HG02973 (cell line): ENCODE measurements around the gene SPHK2.

Experiments used
- ATAC-seq: cut with Tn5 transposase; IDR thresholded peaks from one replicate; pipeline ENCODE4 v1.9.1; 2021; ENCODE audit warnings: moderate library complexity; ENCODE audit not compliant: unreplicated experiment

The SPHK2 gene

DNA sequence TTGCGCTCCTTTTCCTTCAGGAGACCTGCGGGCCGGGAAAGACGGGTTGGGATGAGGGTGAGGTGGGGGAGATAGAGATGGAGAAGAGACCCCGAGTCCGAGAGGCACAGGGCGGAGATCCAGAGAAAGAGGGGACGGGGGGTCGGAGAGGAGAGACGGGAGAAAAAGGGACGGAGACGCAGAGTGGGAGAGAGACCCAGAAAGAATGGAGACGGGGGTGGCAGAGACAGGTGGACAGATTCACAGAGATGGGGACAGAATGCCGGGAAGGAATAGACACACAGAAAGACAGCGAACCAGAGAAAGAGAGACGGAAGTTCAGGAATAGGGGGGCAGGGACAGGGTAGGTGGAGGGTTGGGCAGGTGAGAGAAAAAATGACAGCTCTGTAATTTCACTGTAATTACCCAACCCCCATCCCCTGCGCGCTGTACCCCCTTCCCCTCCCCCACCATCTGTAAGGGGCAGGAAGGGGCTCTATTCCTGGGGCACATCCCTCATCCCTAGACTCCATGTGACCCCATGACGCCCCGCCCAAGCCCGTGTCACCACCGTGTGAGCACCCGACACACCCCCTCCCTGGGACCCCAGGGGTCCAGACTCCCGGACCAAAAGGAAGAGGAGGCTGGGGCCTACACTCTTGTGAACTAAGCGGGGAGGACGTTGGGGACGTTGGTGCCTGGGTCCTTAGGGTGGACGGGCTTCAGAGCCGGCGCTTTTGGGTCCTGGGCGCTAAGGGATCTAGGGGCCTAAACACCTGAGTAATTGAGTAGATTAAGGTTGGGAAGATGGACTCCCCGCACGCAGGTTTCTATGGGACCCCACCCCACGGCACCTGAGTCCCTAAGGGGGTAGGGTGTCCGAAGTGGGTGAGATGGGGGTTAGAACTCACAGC, 16.9 kb downstream of the SPHK2 start:
- ATAC-seq: no peak

DNA sequence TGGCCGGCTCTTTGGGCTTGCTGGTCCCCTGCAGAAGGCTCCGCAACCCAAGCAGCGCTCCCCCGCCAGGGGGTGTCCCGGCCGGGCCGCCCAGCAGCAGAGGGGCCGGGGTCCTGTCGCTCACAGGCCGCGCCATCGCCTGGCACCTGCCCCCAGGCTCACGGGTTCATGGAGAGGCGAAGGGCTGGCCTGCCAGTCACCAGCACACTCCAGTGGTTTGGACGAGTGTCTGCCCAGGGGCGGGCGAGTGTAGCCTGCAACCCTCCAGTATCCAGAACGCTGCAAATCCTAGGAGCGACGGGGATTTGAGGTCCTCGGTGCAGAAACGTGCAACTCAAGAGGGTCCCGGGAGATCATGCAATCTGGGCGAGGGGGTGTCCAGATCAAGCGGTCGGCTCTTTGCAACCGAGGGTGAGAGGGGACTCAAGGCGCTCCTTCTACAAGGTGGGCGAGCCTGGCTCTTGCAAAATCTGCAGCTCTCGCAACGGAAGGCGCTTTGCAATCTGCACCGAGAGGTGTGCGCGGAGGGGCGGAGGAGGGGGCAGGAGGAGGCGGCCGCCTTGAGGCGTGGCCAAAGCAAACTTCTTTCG, 17.6 kb downstream of the SPHK2 start, which contains the start of gene DBP:
Gene DBP, minus strand, starts transcription at position 521 of the 590 bp plus-strand sequence. Its CDS starts 385 bp downstream, at position 136.
- peak; percentile 1 for ATAC-seq

DNA sequence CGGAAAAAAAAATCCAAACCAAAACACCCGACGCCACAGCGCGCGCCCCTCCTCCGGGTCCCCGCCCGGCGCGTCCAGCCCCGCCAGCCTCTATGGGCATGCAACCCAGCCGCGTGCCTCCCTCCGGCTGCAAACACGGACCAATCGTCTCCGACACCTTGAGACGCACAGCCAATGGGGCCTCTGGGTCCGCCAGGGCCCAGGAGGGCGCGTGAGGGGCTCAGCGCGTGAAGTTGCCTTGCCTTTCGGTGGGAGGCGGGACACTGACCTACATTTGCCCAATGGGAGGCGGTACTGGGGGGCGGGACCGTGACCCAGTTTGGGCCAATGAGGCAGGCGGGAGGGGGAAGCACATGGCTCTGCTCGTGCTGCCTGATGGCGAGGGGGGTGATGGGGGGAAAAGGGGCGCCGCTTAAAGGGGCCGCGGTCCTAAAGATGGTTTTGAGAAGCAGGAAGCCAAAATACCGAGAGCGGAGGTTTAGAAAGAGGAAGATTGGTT, 18.2 kb downstream of the SPHK2 start:
- peak; percentile 54 for ATAC-seq

DNA sequence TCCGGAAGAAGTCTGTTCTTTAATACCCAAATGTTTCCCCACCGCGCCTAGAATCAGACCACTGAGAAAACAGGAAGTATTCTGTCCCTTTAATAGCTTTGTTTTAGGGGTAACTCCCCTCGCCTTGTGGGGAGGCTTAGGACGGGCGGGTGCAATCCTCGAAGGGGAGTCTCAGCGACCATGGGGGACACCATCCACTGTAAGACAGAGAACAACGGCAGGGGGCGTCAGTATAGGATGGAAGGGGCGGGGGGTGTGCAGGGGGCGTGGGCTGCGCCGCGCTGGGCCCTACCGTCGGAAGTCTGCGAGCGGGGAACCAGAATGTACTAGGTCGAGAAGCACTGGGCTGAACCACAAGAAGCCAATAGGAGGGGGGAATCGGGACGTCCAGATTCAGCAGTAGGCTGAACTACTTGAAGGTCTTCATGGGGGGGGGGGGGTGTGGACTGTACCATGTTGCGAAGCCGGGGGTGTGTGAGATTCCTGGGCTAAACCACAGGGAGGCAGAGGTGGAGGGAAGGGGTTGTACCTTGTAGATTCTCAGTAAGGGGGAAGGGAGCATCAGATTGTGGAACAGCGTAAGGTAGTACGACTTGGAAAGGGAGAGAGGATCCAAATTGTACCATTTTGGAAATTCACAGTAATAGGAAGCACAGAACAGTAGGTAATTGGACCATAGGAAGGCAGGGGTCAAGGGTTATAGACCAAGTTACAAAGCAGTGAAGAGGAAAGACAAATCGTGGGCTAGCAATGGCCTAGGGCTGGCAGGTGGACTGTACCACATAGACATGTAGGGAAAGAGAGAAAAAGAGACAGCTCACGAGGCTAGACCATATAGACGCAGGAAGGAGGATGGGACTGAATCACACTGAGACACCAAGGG, 18.9 kb downstream of the SPHK2 start:
- ATAC-seq: peak; percentile 13

DNA sequence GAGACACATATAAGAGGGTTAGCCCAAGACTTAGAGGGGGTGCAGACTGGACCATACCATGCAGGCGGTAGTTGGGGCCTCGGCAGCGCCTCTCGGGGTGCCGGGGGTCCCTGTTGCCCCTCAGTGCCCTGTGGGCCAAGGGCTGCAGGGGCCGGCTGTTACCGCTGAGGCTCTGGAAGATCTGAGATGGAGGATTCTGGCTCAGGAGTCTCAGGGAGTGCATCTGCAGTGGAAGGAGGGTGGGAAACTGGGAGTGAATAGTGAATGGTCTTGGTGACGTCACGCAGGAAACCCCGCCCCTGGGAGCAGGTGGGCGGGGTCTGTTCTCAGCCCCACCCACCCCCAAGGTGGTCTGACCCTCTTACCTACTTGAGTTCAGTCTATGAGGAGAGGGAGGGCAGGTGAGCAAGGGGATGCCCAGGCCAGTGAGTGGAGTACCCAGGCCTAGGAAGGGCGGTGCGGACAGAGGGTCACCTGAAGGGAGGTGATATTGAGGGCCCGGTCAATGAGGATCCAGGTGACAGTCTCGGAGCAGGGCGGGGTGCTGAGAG, 19.6 kb downstream of the SPHK2 start:
- no peak for ATAC-seq

DNA sequence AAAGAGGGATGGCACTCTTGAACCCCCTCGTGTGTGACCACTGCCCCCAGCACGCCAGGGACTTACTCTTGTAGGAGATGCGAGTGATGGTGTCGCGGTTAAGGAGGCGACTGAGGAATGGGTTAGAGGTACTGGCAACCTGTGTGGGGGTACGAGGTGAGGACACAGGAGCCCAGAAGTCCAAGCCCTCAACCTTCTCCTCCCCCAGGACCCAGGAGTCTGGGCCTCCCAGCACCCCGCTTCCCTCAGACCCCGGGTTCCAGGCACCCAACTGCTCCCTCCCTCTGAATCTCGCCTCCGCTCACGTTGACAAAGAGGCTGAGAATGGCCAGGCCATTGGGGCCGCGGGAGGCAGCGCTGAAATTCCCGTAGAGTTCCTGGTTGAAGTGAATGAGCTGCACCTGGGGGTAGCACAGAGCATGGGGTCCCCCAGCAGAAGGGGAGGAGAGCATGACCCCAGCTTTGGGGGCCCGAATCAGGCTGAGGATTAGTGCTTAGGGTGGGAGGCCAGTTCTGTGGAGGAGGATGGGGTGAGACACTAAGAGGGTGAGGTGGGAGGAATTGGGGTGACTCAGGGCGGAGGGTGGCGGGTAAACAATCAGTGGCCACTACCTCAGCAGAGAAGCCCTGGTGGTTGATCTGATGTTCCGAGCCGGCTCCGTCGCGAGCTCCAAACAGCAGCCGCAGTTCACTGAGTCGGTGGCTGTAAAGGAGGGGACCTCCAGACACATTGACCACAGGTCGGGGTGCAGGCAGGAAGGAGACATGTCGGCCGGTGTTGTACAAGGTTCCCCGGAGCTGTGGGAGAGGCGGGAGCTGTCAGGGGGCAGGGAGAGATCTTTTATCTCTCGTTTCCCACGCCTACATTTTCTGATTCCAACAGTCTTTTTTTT, 20.4 kb downstream of the SPHK2 start:
- no peak for ATAC-seq

DNA sequence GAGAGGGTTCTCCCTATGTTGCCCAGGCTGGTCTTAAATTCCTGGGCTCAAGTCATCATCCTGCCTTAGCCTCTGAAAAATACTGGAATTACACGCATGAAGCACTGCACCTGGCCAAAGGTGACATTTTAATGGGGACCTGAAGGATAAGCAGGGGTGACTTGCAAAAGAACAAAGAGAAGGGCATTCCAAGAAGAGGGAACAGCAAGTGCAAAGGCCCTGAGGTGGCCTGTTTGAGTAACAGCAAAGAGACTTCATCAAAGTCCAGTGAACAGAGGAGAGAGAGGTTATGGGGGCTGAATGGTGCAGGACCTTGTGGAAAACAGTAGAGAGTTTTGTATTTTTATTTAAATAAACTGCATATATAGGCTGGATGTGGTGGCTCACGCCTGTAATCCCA, 22.5 kb downstream of the SPHK2 start:
- no peak for ATAC-seq

DNA sequence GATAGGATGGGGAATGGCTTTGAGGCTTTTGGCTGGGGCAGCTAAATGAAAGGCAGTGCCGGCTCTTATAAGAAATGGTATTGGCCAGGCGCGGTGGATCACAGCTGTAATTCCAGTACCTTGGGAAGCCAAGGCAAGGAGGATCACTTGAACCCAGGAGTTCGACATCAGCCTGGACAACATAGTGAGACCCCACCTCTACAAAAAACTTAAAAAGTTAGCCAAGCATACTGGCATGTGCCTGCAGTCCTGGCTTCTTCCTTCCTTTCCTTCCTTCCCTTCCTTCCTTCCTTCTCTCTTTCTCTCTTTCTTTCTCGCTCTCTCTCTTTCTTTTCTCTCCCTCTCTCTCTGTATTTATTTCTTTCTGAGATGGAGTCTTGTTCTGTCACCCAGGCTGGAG, 23.6 kb downstream of the SPHK2 start:
- ATAC-seq: no peak

DNA sequence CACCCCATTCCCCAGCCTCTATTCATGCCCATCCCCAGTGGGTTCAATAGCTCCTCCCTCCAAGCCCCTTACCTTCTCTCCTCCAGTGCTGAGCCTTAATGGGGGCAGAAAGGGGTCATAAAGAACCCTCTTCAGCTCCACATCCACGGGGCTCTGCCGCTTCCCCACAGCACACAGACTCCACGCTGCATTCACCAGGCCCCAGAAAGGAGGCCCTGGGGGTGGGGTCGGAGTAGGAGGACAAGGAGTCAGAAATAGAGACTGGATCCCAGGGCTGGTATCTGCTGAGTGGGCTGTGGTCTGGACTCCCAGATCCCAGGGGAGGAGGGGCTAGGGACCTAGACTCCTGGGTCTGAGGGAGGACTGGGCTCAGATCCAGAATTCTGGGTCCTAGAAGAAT, 25.0 kb downstream of the SPHK2 start:
- ATAC-seq: no peak

DNA sequence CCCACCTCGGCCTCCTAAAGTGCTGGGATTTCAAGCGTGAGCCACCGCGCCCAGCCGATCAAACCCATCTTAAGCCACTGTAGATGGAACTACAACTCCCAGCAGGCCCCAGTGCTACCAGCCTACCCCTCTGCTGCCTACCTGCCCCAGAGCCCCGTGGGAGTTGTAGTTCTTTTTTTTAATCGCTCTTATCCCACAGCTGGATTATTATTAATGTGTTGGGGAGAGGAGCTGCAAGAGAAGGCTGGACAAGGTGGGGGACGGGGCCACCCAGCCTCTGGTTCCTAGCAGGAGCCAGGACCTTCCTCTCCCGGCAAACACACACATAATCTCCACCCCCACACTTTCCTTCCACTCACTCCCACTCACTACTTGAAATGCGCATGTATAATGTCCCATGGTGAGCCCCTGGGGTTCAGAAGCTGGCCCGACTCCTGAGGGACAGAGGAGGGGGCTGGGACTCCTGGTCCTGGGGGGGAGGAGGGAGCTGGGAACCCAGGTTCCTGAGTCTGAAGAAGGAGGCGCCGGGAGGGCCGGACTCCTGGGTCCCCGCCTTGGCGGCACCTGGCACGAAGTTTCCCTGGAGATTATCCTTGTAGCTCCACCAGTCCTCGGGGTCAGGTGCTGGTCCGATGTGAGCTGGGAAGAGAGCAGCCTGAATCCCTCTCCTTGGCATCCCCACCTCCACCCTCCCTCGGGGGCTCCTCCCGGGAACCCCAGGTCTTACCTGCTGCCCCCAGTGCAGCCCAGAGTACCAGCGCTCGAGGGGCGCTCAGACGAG, 25.7 kb downstream of the SPHK2 start:
- ATAC-seq: no peak

DNA sequence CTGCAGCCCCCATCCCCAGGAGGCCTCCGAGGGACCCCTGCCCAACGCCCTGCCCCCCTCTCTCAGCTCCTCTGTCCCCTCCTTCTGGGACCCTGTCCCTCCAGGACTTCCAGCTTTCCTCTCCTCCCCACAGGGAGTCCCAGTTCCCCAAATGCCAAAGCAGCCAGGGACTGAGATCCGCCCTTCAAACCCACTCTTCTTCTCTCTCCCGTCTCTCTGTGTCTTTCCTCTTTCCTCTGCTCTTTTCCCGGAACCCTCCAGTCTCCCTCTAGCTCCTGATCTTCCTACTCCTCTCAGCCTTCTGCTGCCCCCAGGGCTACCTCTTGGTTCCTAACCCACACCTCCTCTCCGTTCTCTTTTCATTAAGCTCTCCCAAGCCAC, 26.3 kb downstream of the SPHK2 start:
- no peak for ATAC-seq

DNA sequence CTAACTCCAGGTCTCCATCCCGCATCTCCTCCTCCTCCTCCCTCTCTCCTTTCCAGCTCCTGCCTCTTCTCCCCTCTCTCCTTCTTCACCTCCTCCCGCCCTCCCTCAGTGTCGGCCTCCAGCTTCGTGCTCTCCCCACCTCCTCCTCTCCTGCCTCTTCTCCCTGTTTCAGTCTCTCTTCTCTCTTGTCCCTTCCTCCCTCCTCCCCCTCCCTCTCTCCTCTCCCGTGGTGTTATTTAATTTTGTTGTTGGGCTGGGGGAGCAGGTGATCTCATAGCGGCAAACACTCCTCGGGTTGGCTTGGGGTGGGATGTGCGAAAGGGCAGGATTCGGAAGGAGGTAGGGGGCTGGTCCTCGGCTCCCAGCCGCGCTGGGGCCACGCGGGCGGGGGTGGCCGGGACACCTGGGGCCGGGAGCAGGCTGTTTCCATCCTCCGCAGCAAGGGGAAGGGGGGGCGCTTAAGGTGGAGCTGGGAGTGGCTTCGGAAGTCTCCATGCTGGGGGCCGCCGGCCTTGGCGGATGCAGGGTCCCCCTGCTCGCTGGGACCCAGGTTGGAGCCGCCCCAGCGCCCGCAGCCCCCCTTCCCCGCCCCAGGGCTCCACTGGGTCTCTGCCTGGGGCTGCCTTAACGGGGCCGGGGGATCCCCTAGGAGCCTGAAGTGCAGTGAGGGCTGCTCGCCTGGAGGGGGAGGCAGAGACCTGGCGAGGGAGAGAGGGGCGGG, 26.9 kb downstream of the SPHK2 start, which contains the start of gene CA11:
Gene CA11, minus strand, starts transcription at position 187 of the 721 bp plus-strand sequence. CDS start 555 bp downstream, outside the sequence.
- ATAC-seq: peak; percentile 72

DNA sequence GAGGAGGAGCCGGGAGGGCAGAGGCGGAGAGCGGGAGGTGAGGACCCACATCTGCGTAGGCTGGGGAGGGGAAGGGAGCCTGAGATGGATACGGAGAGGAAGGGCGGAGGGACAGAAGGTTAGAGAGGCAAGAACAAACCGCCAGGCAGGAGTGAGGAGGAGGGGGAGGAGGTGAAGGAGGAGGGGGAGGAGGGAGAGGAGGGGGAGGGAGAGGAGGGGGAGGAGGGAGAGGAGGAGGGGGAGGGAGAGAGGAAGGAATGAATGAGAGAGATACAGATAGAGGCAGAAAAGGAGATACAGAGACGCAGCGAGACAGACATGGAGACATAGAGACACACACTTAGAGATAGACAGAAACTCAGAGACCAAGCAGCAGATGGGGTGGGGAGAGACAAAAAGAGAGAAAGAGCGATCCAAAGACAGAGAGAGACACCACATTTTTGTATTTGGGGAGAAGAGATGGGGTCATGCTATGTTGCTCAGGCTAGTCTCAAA, 27.5 kb downstream of the SPHK2 start:
- no peak for ATAC-seq

DNA sequence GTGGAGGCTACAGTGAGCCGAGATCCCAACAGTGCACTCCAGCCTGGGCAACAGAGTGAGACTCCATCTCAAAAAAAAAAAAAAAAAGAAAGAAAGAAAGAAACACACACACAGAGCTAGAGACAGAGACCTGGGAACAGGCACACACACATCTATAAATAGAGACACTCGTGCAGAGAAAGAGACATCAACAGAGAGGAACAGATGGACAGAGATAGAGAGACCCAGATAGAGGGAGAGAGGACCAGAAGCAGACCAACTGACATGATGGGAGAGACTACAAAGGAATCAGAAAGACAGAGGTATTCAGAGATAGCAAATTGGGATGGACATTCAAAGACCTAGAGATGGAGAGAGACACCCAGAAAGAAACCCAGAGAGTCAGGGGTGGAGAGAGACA, 28.8 kb downstream of the SPHK2 start:
- no peak for ATAC-seq

DNA sequence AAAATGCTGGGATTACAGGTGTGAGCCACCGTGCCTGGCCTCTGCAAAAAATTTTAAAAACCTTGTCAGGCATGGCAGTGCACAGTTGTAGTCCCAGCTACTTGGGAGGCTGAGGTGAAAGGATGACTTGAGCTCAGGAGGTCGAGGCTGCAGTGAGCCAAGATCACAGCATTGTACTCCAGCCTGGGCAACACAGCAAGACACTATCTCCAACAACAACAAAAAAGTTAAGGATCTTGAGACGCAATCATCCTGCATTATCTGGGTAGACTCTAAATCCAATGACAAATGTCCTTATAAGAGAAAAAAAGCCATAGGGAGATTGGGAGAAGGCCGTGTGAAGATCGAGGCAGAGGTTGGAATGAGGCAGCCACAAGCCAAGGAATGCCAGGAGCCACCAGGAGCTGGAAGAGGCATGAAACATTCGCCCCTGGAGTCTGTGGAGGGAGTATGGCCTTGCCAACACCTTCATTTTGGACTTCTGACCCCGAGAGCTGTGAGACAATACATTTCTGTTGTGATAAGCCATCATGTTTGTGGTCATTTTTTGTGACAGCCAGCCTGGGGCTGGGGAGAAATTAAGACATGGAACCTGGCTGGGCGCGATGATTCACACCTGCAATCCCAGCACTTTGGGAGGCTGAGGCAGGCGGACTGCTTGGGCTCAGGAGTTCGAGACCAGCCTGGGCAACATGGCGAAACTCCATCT, 31.8 kb downstream of the SPHK2 start:
- ATAC-seq: no peak

DNA sequence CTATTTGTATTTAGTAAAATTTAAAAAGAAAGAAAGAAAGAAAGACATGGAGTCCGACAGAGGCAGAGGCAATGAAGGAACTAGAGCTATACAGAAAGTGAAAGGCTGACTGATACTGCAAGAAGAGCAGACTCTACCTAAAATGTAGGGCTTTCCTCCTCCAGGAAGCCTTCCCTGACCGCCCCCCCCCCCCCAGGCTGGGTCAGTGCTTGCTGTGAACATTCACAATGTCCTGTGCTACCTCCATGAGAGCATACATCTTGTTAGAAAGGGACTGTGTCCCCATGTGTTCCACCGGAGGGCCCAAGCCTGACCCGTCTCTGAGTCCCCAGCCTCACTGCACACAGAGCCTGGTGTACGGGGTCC, 32.4 kb downstream of the SPHK2 start:
- ATAC-seq: no peak

DNA sequence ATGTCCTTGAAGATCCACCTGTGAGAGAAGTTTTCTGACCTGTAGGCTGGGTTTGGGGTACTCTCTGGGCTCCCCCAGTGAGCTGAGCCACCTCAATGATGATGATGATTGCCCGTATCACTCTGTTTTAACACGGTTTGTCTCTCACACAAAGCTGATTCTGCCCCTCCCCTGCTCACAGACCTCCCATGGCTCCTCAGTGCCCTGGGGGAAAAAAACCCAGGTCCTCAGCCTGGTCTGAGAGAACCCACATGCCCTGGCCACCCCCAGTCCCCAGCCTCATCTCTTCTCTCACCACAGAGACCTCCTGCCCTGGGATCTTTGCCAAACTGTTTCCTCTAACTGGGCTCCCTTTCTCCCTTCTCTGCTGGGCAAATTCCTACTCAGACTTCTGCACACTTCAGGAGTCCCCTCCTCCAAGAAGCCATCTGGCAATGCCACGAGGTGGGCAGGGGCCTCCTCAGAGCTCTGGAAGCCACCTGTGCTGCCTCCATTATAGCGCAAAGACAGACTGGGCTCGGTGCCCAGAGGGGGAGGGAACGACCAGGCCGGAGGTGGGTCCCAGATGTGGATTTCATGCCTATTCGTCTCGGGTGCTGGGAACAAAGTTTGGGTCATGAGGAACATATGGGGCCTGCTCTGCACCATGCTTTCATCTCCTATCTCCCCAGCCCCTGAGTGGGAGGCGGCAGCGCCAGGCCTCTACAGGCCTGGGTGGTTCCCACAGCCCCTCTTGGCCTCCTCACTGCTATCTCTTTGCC, 35.2 kb downstream of the SPHK2 start:
- ATAC-seq: no peak
